GM18502 (cell line): ENCODE results near the gene ZFAND4.
A peak's percentile ranks its signal among the peaks of the same experiment; 100 is the strongest.
"Not testable (repeated sequence)": the region's sequence is repeated elsewhere in the genome, so short reads cannot be mapped to it uniquely, and the experiment has no call there.

Experiments
- ATAC-seq: cut with Tn5 transposase; IDR thresholded peaks from one replicate; pipeline ENCODE4 v1.9.1; 2021; ENCODE audit warnings: mild to moderate bottlenecking; ENCODE audit not compliant: unreplicated experiment, poor library complexity

ZFAND4 gene

DNA sequence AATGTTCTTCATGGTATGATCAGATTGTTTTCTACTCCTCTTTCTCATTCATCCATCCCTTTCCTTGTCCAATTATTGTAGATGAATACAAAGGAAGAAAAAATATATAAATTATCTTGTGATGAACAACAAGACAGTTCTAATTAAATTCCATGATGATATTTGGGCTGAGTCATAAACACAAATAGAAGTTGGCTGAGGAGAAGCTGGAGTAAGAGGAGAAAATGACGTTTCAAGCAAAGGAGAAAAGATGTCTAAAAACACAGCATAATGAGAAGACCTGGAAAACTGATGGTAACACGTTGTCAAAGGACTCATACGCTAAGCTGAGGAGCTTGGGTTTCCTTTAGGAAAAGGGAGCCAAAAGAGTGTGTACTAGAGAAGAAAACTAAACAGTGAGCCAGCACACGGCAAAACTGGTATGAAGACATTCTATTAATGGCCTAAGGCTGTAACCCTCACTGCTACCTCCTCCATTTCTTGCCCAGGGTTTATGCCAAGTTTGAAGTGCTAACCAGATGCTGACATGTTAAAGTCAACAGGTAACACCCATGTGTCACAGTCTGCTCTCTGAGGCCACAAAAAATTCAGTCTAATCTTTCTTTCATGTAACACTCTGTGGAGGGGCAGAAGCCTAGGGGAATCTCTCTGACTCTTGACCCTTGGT lies 26.1 kb downstream of the ZFAND4 start:
- no peak for ATAC-seq

DNA sequence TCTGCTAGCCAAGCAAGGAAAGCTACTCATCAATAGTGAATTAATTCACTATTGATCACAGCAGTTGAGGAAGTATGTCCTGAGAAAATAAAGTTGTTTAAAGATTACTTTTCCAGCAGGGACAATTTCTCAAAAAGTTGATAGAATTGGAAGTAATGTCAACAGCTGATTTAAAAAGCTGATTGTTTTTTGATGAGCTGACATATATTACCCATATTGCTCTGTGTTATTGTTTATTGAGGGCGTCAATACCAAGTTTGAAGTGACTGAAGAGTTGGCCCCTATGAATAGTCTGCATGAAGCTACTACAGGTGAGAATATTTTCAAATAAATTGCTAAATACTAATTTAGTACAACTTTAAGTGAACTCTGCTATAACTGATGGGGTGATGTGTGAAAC lies 28.0 kb downstream of the ZFAND4 start:
- no peak for ATAC-seq

DNA sequence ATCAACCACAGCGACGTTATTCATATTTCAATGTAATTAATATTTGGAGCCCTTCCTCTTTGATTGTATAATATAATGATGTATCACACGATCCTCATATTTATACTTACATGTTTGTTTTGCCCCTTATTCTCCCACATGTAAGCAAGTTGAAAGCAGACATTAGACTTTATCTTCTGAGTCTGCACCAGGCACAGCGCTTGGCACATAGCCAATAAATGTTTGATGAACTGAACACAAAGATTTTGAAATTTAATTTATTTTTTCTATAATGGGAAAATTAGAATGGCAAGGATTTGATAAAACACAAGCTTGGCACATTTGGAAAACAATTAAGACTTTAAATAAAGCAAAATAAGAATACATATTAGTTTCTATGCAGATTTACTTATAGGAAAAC lies 31.6 kb downstream of the ZFAND4 start:
- no peak for ATAC-seq

DNA sequence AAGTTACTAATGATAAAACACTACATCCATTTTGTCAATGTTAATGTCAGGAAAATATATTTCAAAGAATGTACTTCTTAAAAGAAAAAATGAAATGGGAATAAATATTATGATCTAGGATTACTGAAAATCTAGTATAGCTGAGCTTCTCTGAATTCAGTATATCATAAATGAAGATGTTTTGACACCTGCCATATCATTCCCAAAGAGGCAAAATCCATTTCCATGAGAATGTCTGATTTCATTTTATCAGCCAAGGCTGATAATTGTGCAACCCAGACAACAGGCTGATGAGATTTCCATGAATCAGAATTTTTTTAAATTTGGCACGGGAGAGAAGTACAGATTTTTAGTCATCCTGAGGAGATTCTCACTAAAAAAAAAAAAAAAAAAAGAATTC lies 32.5 kb downstream of the ZFAND4 start:
- ATAC-seq: no peak

DNA sequence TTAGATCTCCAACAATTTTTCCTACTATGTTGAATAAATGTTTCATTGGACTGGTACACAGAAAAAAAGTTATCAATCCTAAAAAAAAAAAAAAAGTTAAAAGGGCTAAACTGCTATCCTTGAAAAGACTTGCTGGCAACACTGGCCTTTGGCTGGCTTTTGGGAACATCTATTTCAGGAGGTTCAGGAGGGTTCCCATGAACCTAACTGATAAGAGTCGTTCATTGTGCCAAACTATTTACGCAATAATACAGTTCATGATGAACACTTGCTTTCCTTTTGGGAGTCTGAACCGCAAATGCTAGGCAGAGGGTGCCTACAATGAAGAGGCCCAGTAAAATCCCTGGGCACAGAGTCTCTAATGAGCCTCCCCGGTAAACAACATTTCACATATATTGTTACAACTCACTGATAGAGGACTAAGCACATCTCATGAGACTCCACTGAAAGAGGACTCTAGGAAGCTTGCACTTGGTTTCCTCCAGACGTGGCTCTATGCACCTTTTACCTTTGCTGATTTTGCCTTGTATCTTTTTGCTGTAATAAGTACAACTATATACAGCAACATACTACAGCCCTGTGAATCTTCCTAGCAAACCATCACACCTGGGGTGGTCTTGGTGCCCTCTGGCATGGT lies 45.0 kb downstream of the ZFAND4 start:
- ATAC-seq: no peak

DNA sequence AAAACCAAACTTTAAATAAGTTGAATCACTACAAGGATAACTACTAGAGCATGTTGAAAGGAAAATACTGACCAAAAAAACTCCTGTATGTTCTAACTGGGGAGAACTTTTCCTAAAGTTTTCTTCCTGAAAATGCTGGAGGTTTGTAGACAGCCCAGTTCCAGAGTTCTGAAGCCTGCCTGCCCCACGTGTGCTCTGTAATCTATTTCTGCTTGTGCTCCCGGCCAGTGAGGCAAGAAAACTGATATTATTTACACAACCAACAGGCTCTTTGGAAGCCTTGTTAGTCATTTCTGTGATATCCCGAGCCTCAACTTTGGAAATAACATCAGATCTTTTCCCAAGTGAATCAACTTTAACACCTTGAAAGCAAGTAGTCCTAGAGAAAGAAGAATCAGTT lies 46.7 kb downstream of the ZFAND4 start:
- no peak for ATAC-seq

DNA sequence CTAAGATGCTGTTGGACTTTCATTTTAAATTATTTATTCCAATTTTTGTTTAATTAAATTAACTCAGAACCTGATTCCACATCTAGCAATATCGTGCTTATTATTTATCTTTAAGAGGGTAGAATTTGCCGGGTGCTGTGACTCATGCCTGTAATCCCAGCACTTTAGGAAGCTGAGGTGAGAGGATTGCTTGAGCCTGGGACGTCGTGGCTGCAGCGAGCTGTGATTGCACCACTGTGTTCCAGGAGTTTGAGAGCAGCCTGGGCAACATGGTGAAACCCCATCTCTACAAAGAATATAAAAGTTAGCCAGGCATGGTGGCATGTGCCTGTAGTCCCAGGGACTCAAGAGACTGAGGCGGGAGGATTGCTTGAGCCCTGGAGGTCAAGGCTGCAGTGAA lies 47.8 kb downstream of the ZFAND4 start:
- ATAC-seq: no peak

DNA sequence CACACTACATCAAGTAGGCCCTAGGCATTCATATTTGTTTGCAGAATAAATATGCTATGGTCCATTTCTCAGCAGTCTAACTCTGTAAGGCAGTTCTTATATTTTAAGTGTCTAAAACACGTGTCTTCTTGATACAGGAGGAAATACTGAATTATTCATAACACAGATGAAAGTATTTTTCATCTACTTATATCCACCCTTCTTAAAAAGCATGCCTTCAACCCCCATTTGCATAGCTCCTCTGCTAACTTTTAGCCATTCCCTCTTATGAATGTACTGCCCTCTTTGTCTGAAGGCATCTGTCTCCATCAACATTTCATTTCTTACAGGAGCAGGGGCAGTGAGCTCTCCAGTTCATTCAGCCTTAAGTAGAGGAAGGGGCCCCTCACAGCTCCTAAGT lies 57.7 kb downstream of the ZFAND4 start:
- ATAC-seq: no peak

DNA sequence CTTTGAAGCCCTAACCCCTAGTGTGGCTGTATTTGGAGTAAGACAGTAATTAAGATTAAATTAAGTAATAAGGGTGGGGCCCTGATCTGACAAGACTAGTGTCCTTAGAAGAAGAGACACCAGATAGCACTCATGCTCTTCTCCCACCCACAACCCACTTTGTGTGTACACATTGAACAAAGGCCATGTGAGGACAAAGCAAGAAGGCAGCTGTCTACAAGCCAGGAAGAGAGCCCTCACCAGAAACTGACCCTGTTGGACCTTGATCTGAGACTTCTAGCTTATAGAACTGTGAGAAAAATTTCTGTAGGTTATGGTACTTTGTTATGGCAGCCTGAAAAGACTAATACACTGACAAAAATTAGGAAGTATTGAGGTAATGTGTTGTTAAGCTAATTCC lies 59.8 kb downstream of the ZFAND4 start:
- ATAC-seq: no peak

DNA sequence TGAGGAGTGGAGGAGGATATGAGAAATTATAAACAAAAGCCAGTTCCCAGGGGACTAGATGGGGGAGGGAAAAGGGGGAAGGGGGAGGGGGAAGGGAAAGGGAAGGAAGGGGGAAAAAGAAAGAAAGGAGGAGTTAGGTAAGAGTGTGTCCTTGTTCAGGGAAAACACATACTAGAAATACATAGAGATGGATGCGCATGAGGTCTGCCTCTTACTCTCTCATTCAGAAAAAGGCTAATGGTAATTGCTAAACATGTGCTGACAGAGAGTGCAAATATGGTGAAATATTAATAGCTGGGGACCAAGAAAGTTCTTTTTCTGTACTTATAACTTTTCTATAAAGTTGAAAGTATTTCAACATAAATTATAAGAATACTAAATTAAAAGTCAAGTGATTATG lies 64.5 kb downstream of the ZFAND4 start:
- no peak for ATAC-seq

DNA sequence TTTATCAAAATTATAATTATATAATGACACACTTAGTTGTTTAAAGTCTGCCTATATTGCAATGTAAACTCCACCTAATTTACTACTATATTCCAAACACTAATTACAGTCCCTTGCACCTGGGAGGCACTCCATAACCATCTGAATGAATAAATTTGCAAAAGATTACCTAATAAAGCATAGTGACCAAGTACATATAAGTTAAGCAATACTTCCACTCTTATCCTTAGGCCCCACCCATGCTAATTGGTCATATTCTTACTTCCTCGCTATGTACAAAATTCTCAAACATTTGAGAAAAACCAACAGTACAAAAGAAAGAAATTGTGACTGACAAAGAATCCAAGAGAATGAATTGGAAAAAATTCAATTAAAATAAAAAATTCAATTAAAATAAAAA lies 65.3 kb downstream of the ZFAND4 start:
- no peak for ATAC-seq

DNA sequence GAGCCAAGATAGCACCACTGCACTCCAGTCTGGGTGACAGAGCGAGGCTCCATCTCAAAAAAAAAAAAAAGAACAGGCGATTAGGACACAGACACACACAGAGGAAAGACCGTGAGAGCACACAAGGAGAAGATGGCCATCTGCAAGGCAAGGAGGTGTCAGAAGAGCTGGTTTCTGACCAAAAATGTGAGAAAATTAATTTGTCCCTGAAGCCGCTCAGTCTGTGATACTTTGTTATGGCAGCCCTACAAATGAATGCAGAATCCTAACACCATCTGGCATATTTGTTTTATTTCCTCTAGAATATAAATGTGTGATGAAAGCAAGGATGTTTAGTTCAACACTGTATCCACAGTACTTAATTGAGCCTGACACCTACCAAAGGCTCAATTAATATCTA lies 69.7 kb downstream of the ZFAND4 start:
- no peak for ATAC-seq

DNA sequence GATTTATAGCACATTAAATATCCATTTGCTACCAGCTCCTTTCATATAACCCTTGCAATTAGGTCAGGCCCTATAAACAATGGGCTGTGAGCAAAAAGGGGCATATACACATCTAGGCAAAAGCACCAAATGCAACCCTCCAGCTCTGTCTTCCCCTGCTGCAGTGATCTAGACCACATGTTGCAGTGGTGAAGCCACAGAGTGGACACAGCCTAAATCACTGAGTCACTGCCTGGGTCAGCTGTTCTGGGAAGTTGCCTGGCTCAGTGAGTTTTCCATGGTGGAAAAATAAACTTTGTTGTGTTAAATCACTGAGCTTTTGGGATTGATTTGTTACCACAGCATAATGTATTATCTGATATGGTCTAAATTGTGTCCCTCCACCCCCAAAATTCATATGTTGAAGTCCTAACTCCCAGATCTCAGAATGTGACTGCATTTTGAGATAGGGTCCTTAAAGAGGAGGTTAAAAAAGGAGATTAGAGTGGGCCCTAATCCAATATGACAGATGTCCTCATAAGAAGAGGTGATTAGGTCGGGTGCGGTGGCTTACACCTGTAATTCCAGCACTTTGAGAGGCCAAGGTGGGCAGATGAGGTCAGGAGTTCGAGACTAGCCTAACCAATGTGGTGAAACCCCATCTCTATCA lies 70.4 kb downstream of the ZFAND4 start:
- ATAC-seq: no peak

DNA sequence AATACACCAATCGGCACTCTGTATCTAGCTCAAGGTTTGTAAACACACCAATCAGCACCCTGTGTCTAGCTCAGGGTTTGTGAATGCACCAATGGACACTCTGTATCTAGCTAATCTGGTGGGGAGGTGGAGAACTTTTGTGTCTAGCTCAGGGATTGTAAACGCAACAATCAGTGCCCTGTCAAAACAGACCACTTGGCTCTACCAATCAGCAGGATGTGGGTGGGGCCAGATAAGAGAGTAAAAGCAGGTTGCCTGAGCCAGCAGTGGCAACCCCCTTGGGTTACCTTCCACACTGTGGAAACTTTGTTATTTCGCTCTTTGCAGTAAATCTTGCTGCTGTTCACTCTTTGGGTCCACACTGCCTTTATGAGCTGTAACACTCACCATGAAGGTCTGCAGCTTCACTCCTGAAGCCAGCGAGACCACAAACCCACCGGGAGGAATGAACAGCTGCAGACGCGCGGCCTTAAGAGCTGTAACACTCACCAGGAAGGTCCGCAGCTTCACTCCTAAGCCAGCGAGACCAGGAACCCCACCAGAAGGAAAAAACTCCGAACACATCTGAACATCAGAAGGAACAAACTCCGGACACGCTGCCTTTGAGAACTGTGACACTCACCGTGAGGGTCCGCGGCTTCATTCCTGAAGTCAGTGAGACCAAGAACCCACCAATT lies 71.2 kb downstream of the ZFAND4 start:
- ATAC-seq: not testable (repeated sequence)

DNA sequence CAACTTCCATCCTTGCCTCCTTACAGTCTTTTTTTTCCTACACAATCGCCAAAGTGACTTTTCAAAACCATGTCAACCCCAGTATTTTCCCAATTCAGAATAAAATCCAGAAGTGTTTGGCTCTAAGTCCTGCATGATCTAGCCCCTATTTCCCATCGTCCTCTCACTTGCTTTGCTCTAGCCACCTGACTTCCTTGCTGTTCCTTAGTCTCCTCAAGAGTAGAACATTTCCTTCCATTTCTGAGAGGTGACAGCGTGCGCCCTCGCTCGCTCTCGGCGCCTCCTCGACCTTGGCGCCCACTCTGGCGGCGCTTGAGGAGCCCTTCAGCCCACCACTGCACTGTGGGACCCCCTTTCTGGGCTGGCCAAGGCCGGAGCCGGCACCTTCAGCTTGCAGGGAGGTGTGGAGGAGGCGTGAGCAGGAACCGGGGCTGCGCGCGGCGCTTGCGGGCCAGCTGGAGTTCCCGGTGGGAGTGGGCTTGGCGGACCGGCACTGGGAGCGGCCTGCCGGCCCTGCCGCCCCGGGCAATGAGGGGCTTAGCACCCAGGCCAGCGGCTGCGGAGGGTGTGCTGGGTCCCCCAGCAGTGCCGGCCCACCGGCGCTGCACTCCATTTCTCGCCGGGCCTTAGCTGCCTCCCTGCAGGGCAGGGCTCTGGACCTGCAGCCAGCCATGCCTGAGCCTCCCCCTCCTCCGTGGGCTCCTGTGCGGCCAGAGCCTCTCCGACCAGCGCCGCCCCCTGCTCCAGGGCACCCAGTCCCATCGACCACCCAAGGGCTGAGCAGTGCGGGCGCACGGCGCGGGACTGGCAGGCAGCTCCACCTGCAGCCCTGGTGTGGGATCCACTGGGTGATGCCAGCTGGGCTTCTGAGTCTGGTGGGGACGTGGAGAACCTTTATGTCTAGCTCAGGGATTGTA lies 72.0 kb downstream of the ZFAND4 start:
- ATAC-seq: not testable (repeated sequence)

DNA sequence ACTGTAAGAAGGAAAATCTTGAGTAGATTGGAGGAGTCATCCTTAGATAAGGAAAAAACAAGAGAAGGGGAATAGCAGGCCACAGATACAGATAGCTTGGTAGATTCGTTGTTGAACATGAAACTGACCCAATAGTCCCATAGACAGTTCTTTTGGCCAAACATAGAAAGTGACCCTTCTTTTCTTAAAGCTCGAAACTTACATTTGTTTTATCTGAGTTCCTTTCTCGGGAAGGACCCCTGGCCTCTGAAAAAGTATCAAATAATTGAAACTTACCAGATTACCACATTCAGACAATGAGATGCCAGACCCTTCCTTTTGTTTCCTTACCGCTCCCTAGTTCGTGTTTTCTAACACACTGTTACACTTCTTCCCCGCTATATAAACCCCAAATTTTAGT lies 72.9 kb downstream of the ZFAND4 start:
- no peak for ATAC-seq

DNA sequence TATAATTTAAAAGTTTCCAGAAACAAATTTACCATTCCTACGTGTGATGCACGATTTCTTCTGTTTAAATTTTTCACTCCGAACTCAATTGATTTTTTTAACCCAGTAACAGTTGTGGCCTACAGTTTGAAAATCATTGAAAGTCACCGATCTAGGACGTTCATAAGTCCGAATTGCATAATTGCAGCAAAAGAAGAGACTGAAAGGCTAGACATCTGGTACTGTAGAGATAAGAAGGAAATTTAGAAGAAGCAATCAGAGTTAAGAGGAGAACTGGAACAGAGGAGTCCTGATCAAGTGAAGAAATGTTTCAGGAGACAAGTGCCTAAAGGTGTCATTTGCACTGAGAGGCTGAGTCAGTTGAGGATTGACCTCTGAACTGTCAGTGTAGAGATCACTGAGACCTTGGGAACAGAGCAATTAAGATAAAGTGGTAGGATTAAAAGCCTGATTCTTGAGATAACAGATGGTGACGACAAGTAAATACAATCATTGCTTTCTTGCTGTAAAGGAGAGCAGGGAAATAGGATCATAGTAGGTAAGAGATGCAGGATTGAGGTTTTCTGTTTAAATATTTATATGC lies 73.5 kb downstream of the ZFAND4 start:
- ATAC-seq: no peak

DNA sequence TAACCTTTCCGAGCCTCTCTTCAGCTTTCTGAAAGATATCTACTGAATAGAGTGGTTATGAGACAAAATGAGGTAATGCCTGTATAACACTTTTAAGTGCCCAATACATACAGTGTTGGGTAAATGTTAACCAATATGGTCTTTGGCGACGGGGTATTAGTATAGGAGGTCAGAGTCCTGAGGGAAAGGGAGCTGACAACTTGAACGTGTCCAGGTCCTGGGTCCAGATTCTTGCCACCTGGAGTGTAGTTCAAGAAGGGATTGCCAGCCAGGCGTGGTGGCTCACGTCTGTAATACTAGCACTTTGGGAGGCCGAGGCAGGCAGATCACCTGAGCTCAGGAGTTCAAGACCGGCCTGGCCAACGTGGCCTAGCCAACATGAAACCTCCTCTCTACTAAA lies 76.0 kb downstream of the ZFAND4 start:
- ATAC-seq: no peak

DNA sequence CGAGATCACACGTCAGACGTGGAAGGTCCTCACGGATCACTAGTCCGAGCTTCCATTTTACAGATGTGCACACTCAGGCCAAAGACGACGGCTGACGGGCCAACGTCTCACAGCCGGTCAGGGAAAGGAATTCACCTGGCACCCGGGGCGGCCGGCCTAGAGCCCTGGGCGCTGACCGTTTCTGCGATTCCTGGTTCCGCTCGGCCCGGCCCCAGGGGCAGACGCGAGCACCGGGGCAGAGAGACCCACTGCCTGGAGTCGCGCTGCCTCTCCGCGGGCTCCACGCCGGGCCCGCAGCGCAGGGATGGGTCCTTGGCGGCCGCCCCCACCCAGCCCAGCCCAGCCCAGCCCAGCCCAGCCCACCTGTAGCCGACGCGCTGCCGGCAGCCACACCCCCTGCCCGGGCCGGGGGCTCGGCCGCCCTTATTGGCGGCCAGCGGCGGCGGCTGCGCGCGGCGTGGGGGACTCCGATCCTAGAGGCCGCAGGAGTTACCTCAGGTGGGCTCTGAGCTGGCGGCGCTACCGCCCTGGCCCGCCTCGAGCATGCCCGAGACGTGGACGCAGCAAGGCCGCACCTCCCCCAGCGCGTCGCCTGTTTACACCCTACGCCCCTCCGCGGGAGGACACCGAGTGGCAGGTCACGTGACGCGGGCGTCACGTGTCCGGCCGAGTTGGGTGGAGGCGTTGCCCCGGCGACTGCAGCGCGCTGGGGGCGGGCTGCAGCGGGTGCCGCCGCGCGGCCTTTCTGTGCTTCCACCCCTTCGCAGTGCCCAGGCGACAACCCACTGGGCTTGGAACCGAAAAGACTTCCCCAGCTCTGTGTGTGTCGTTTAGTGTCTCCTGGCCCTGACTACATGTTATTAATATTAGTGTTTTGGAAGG lies 78.1 kb downstream of the ZFAND4 start:
- peak; percentile 97 for ATAC-seq
